ENCODE measurements around the gene MRPL43. TPM values are rescaled to one million over a fixed set of nuclear protein-coding genes. Genes with fewer than 3 reads are reported as not detected.

MRPL43 gene
- total and polyA plus RNA-seq, 2 donors (not counting 3 experiments of a cell fraction or from before 2014, with no cell fraction given), result 75.0 to 144 TPM

DNA sequence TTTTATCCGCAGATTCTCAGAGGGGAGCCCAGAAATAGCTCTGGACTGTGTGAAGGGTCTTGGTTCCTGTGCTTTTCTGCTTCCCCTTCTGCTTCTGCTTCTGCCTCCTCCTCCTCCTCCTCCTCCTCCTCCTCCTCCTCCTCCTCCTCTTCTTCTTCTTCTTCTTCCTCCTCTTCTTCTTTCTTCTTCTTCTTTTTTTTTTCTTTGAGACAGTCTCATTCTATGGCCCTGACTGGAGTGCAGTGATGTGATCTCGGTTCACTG lies 32.1 kb upstream of the MRPL43 start:
- FAIRE-seq, result no peak
- ChIA-PET POLR2A (no interaction called here), CTCF (interaction anchor here (0.6 to 7.3 kb wide), 21 partner anchors 11 to 457 kb away, joined by 3 to 254 read pairs (median 5); partner anchors contain the start of genes KAZALD1, LZTS2, MRPL43 and PDZD7)
- Histone ChIP-seq H3K27me3 (ENCODE audit: control insufficient read depth in 2 of 2, insufficient read depth in 2 of 2, low read length in 2 of 2) (no peaks in the 10 kb centered on the region), H4K20me1 (replicated peaks; ENCODE audit: control insufficient read depth, extremely low read depth, insufficient read depth, low read length) (no peaks in the 10 kb centered on the region), H3K9me3 (replicated peaks; ENCODE audit: control insufficient read depth, insufficient read depth, low read length) (no peaks in the 10 kb centered on the region), H3K4me1 (ENCODE audit: control insufficient read depth, extremely low read depth, insufficient read depth, low read length) (no peaks in the 10 kb centered on the region), H3K79me2 (ENCODE audit: control insufficient read depth, insufficient read depth, low read length) (no peaks in the 10 kb centered on the region), H3K4me2 (ENCODE audit: insufficient read depth, low read length) (no peak overlapping the region), H3K36me3 (ENCODE audit: control insufficient read depth in 2 of 2, extremely low read depth in 1 of 2, insufficient read depth in 2 of 2, low read length in 2 of 2) (no peaks in the 10 kb centered on the region), H3K9me1 (replicated peaks; ENCODE audit: control insufficient read depth, extremely low read depth, insufficient read depth, low read length) (no peaks in the 10 kb centered on the region), H2AFZ (ENCODE audit: low read depth, low read length) (no peak overlapping the region), H3K27ac (ENCODE audit: insufficient read depth, low read depth, low read length) (no peak overlapping the region), H3K4me3 (replicated peaks in 1 of 3; ENCODE audit: insufficient read depth in 1 of 3, low read depth in 1 of 3, low read length in 3 of 3) (no peak overlapping the region), H3K9ac (replicated peaks; ENCODE audit: extremely low read depth, insufficient read depth, low read length) (no peak overlapping the region)
- TF ChIP-seq, protein P1, sequence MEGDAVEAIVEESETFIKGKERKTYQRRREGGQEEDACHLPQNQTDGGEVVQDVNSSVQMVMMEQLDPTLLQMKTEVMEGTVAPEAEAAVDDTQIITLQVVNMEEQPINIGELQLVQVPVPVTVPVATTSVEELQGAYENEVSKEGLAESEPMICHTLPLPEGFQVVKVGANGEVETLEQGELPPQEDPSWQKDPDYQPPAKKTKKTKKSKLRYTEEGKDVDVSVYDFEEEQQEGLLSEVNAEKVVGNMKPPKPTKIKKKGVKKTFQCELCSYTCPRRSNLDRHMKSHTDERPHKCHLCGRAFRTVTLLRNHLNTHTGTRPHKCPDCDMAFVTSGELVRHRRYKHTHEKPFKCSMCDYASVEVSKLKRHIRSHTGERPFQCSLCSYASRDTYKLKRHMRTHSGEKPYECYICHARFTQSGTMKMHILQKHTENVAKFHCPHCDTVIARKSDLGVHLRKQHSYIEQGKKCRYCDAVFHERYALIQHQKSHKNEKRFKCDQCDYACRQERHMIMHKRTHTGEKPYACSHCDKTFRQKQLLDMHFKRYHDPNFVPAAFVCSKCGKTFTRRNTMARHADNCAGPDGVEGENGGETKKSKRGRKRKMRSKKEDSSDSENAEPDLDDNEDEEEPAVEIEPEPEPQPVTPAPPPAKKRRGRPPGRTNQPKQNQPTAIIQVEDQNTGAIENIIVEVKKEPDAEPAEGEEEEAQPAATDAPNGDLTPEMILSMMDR (IDR thresholded peaks at IDR 0.05; ENCODE audit: extremely low read depth in 1 of 2, insufficient read depth in 1 of 2, low read depth in 1 of 2, low read length in 2 of 2), result no peak
- TF ChIP-seq POLR2AphosphoS5 (IDR thresholded peaks at IDR 0.05; ENCODE audit: insufficient read depth, low read depth, low read length) (no peak), JUN (IDR thresholded peaks at IDR 0.05; ENCODE audit: borderline replicate concordance, insufficient read depth, insufficient read length, low read depth) (no peak), FOS (IDR thresholded peaks at IDR 0.05; ENCODE audit: borderline replicate concordance, insufficient read depth, low read length) (no peak), POLR2A (IDR thresholded peaks at IDR 0.05; ENCODE audit: low read depth, low read length) (no peak), GATA2 (IDR thresholded peaks at IDR 0.05; ENCODE audit: insufficient read depth, insufficient read length, low read depth, low read length) (no peak), MYC (IDR thresholded peaks at IDR 0.05; ENCODE audit: low read depth, low read length) (no peak), EZH2 (IDR thresholded peaks at IDR 0.05; ENCODE audit: borderline replicate concordance, low read depth, low read length, severe bottlenecking) (no peak)
- TF ChIP-seq, protein P2, sequence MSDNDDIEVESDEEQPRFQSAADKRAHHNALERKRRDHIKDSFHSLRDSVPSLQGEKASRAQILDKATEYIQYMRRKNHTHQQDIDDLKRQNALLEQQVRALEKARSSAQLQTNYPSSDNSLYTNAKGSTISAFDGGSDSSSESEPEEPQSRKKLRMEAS (IDR thresholded peaks at IDR 0.05; ENCODE audit: insufficient read depth, insufficient read length), result no peak
- intact Hi-C loops (cut with micrococcal nuclease) (loop anchor here (1.0 to 10.0 kb wide), 3 partner anchors 13 to 105 kb away; partner anchors contain the start of gene SLF2), dilution Hi-C loops (cut with MboI; ENCODE audit: extremely low pct_ligation_motif_present, low sequenced_read_pairs) (no loop called here)
- BruUV-seq (replicated peaks), result no TSS peak
- no peak for DNase-seq (ENCODE audit: low read depth, low spot score)
